Hindlimb muscle (tissue), 1 donor: ENCODE data around the gene MYLIP. TPM values are rescaled to one million over a fixed set of nuclear protein-coding genes. Genes with fewer than 3 reads are reported as not detected.

Source experiments
- DNase-seq: peaks from one replicate; pipeline ENCODE4 v3.0.0-alpha.2; 2013
- polyA plus RNA-seq: library from polyadenylated mRNA; unstranded; fragments of 120-200 nt; gene quantifications from one replicate; pipeline ENCODE4 v1.2.1, GENCODE V29; 2013; ENCODE audit not compliant: insufficient read length

MYLIP gene
- polyA plus RNA-seq, 1 donor, result 46.2 TPM

- DNase-seq, result no peak
These were observed 20.5 kb upstream of the MYLIP start for GRCh38 chr6:16108419-16108818.

- DNase-seq, result no peak
These were observed 19.8 kb upstream of the MYLIP start for GRCh38 chr6:16108921-16109658.

GRCh38 chr6:16109659-16110305 lies 19.1 kb upstream of the MYLIP start:
- DNase-seq, result no peak

GRCh38 chr6:16118825-16119224 lies 10.1 kb upstream of the MYLIP start:
- DNase-seq, result no peak

- no peak for DNase-seq
These were observed 7.5 kb upstream of the MYLIP start for GRCh38 chr6:16121339-16121738.

GRCh38 chr6:16122197-16122596 lies 6.7 kb upstream of the MYLIP start:
- DNase-seq, result no peak

- no peak for DNase-seq
These were observed 4.4 kb upstream of the MYLIP start for GRCh38 chr6:16124198-16125180.

- no peak for DNase-seq
These were observed 2.8 kb upstream of the MYLIP start for GRCh38 chr6:16126056-16126455.

GRCh38 chr6:16126861-16127260 lies 2.0 kb upstream of the MYLIP start:
- no peak for DNase-seq

- no peak for DNase-seq
These were observed 1.4 kb upstream of the MYLIP start for GRCh38 chr6:16127471-16127870.

- peak; percentile 55 for DNase-seq
These were observed 926 bp downstream of the MYLIP start for GRCh38 chr6:16129623-16130401.

- DNase-seq, result peak; percentile 43
These were observed 1.6 kb downstream of the MYLIP start for GRCh38 chr6:16130437-16130891.

GRCh38 chr6:16130932-16131387 lies 2.1 kb downstream of the MYLIP start:
- DNase-seq, result peak; percentile 85

- no peak for DNase-seq
These were observed 4.0 kb downstream of the MYLIP start for GRCh38 chr6:16132909-16133308.

GRCh38 chr6:16134430-16134829 lies 5.5 kb downstream of the MYLIP start:
- DNase-seq, result no peak

GRCh38 chr6:16135066-16135465 lies 6.2 kb downstream of the MYLIP start:
- no peak for DNase-seq

GRCh38 chr6:16136091-16136490 lies 7.2 kb downstream of the MYLIP start:
- no peak for DNase-seq

- DNase-seq, result no peak
These were observed 8.0 kb downstream of the MYLIP start for GRCh38 chr6:16136621-16137450.

- no peak for DNase-seq
These were observed 8.5 kb downstream of the MYLIP start for GRCh38 chr6:16137451-16137801.

GRCh38 chr6:16139556-16139955 lies 10.7 kb downstream of the MYLIP start:
- DNase-seq, result no peak

GRCh38 chr6:16140607-16141006 lies 11.7 kb downstream of the MYLIP start:
- DNase-seq, result no peak
